GM18517 (cell line): ENCODE data around the gene KANSL1.

Experiments used
- ATAC-seq: cut with Tn5 transposase; IDR thresholded peaks from one replicate; pipeline ENCODE4 v1.9.1; 2021; ENCODE audit warnings: mild to moderate bottlenecking, moderate library complexity; ENCODE audit not compliant: unreplicated experiment

Gene KANSL1

DNA sequence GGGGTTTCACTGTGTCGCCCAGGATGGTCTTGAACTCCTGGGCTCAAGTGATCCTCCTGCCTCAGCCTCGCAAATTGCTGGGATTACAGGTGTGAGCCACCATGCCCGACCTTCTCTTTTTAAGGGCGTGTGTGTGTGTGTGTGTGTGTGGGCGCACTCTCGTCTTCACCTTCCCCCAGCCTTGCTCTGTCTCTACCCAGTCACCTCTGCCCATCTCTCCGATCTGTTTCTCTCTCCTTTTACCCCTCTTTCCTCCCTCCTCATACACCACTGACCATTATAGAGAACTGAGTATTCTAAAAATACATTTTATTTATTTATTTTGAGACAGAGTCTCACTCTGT lies 190.3 kb downstream of the KANSL1 start:
- ATAC-seq, result no peak

DNA sequence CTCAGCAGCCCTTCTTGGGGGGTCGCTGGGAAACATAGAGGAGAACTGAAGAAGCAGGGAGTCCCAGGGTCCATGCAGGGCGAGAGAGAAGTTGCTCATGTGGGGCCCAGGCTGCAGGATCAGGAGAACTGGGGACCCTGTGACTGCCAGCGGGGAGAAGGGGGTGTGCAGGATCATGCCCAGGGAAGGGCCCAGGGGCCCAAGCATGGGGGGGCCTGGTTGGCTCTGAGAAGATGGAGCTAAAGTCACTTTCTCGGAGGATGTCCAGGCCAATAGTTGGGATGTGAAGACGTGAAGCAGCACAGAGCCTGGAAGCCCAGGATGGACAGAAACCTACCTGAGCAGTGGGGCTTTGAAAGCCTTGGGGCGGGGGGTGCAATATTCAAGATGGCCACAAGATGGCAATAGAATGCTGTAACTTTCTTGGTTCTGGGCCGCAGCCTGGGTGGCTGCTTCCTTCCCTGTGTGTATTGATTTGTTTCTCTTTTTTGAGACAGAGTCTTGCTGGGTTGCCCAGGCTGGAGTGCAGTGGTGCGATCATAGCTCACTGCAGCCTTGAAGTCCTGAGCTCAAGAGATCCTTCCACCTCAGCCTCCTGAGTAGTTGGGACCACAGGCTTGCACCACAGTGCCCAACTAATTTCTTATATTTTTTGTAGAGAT lies 190.8 kb downstream of the KANSL1 start:
- ATAC-seq, result peak; percentile 43

DNA sequence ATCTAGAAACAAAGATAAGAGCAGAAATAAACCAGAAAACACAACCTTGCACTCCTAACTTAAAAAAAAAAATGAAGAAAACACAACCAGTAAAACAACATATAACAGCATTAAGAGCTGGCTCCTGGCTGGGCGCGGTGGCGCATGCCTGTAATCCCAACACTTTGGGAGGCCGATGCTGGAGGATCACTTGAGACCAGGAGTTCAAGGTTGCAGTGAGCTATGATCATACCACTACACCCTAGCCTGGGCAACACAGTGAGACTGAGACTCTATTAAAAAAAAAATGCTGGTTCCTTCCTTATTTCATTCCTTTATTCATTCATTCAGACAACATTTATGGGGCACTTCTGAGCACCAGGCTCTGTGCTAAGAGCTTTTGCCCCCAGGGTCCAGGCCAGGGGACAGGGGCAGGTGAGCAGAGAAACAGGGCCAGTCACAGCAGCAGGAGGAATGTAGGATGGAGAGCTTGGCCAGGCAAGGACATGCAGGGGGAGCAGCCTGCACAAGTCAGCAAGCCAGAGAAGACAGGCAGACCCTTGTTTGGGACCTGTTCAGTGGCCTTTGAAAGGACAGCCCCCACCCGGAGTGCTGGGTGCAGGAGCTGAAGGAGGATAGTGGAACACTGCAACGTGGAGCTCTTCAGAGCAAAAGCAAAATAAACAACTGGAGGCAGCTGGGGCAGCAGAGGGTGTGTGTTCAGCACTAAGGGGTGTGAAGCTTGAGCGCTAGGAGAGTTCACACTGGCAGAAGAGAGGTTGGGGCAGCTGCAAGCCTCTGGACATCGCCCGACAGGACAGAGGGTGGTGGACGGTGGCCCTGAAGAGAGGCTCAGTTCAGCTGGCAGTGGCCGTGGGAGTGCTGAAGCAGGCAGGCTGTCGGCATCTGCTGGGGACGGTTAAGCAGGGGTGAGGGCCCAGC lies 191.6 kb downstream of the KANSL1 start:
- ATAC-seq, result no peak

DNA sequence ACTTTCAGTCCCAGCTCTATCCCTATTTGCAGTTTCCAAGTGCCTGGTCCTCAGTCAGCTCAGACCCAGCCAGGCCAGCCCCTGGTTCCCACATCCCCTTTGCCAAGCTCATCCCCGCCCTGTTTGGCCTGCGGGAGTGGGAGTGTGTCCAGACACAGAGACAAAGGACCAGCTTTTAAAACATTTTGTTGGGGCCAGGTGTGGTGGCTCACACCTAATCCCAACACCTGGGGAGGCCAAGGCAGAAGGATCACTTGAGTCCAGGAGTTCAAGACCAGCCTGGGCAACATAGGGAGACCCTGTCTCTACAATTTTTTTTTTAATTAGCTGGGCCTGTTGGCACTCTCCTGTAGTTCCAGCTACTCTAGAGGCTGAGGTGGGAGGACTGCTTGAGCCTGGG lies 192.5 kb downstream of the KANSL1 start:
- no peak for ATAC-seq

- ATAC-seq, result no peak
Measured at GRCh38 chr17:46000292-46000691, 192.9 kb downstream of the KANSL1 start.

DNA sequence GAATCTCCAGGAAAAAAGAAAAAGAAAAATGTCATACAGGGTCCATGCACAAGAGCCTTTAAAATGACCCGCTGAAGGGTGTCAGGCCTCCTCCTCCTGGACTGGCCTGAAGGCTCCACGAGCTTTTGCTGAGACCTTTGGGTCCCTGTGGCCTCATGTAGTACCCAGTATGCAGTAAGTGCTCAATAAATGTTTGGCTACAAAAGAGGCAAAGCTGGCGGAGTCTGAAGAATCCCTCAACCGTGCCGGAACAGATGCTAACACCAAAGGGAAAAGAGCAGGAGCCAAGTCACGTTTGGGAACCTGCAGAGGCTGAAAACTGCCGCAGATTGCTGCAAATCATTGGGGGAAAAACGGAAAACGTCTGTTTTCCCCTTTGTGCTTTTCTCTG lies 193.3 kb downstream of the KANSL1 start:
- no peak for ATAC-seq

GRCh38 chr17:45998987-45999899 lies 194.0 kb downstream of the KANSL1 start, which contains the start of gene STH:
Gene STH (plus strand): TSS chr17:45999250. CDS start chr17:45999280, 30 bp downstream.
- ATAC-seq, result no peak

GRCh38 chr17:45997624-45998023 lies 195.6 kb downstream of the KANSL1 start:
- ATAC-seq, result no peak

- no peak for ATAC-seq
Measured at GRCh38 chr17:45997166-45997565, 196.1 kb downstream of the KANSL1 start.

DNA sequence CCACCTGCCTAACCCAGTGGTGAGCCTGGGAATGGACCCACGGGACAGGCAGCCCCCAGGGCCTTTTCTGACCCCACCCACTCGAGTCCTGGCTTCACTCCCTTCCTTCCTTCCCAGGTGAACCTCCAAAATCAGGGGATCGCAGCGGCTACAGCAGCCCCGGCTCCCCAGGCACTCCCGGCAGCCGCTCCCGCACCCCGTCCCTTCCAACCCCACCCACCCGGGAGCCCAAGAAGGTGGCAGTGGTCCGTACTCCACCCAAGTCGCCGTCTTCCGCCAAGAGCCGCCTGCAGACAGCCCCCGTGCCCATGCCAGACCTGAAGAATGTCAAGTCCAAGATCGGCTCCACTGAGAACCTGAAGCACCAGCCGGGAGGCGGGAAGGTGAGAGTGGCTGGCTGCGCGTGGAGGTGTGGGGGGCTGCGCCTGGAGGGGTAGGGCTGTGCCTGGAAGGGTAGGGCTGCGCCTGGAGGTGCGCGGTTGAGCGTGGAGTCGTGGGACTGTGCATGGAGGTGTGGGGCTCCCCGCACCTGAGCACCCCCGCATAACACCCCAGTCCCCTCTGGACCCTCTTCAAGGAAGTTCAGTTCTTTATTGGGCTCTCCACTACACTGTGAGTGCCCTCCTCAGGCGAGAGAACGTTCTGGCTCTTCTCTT lies 196.8 kb downstream of the KANSL1 start:
- no peak for ATAC-seq

- ATAC-seq, result no peak
Measured at GRCh38 chr17:45995627-45996270, 197.5 kb downstream of the KANSL1 start.

GRCh38 chr17:45994987-45995386 lies 198.2 kb downstream of the KANSL1 start:
- ATAC-seq, result no peak

GRCh38 chr17:45993962-45994627 lies 199.1 kb downstream of the KANSL1 start:
- no peak for ATAC-seq

DNA sequence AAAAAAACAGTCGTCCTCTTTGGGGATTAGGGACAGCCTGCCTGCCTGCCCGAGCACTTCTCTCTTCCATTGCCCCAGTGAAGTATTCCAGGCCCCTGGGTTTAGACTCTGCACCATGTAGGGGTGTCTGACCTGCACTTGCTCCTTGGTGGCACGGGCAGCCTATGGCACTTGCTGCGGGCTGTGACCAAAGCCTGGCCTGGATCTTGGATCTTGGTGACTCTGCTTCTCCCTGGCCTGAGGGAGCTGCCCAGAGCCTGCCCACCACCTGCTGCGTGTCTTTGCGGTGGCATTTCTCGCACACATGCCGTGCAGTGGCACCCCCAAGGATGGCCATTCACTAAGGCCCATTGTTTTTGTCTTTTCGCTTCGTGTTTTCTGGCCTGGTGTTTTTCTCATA lies 200.3 kb downstream of the KANSL1 start:
- ATAC-seq, result no peak

DNA sequence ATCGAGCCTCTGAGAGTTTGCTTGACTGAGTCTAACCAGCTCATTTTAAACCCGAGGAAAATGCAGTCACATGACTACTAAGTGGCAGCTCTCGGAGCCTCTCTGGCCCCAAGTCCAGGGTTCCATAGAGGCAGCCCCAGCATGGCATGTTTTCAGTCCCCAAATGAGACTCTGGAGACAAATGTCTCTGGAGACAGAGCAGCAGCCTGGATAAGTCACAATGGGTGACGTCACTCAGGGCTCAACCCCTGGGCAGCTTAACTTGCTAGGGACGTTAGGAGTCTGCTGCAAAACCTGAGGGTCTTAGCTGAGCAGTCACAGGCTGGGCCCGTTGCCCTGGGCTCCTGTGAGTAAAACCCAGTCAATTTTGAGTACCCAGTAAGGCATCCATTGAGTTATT lies 201.1 kb downstream of the KANSL1 start:
- no peak for ATAC-seq

DNA sequence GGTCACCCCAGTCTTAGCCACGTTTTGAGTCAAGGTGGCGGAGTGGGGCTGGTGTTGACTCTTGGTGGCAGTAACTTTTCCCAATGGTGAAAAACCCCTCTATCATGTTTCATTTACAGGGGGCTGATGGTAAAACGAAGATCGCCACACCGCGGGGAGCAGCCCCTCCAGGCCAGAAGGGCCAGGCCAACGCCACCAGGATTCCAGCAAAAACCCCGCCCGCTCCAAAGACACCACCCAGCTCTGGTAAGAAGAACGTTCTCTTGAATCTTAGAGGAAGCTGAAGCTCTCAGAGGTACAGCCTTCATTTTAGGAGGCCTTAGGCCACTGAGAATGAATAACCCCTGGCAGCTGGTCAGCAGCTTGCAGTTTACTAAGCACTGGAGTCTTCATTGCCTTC lies 201.9 kb downstream of the KANSL1 start:
- no peak for ATAC-seq

DNA sequence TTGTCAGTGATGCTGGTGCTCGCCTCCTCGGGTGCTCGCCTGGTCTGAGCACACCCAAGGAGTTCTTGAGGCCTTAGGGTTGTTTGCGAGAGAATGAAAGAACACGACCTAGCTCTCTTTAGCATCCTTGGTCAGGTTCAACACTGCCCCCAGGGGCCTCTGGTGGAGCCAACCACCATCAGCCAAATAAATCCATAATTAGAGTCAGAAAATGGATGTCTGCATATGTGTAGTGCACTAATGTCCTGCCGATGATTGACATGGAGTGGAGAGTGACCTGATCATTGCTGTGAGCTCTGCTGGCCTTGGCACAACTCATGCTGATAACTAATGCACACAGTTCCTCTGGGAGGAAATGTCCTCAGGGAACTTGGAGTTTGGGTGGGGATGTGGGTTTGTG lies 202.3 kb downstream of the KANSL1 start:
- ATAC-seq, result no peak

DNA sequence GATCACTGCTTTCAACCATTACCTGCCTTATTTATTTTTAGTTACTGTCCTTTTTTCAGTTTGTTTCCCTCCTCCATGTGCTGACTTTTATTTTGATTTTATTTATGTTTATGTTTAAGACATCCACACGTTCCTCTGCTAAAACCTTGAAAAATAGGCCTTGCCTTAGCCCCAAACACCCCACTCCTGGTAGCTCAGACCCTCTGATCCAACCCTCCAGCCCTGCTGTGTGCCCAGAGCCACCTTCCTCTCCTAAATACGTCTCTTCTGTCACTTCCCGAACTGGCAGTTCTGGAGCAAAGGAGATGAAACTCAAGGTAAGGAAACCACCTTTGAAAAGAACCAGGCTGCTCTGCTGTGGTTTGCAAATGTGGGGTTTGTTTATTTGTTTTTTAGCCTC lies 203.5 kb downstream of the KANSL1 start:
- no peak for ATAC-seq

GRCh38 chr17:45987706-45988105 lies 205.5 kb downstream of the KANSL1 start:
- ATAC-seq, result no peak

- ATAC-seq, result no peak
Measured at GRCh38 chr17:45986056-45986455, 207.2 kb downstream of the KANSL1 start.
